OCI-LY7 (cell line): ENCODE measurements around the gene MN1. TPM values are rescaled to one million over a fixed set of nuclear protein-coding genes. Genes with fewer than 3 reads are reported as not detected.

Experiments
- BruUV-seq: library from RNA; stranded (reverse); fragments of 400-500 nt; replicated peaks from 2 replicates; lab custom pipeline; 2021; lab: Mats Ljungman, UMichigan
- CTCF ChIA-PET: fragments of 300-600 bp; sonication (Branson Sonifier 250); formaldehyde crosslinking; loops from one replicate; lab custom pipeline; 2022; ENCODE audit warnings: antibody characterized with exemption; ENCODE audit not compliant: unreplicated experiment; lab: Charles Lee
- POLR2A ChIA-PET: fragments of 300-600 bp; sonication (Branson Sonifier 250); formaldehyde crosslinking; loops from one replicate; lab custom pipeline; 2022; ENCODE audit warnings: antibody characterized with exemption; lab: Charles Lee
- DNase-seq: peaks from one replicate; pipeline ENCODE4 v3.0.0-alpha.2; 2015; ENCODE audit warnings: low spot score
- H2AFZ ChIP-seq: fragments of 200-600 bp; sonication (generic), shearing (Covaris generic); 2 replicates; pipeline ENCODE4 v1.6.1; 2014; ENCODE audit warnings: mild to moderate bottlenecking, antibody characterized with exemption, low read length, moderate library complexity
- H3K27ac ChIP-seq: fragments of 200-600 bp; sonication (generic); 2 replicates; pipeline ENCODE4 v1.5.1; 2014; ENCODE audit warnings: mixed run types, low read depth, mild to moderate bottlenecking, moderate library complexity, low read length, inconsistent platforms; ENCODE audit not compliant: poor library complexity, severe bottlenecking
- H3K36me3 ChIP-seq: fragments of 200-600 bp; sonication (generic); 2 replicates; pipeline ENCODE4 v1.6.1; 2014; ENCODE audit warnings: mild to moderate bottlenecking, antibody characterized with exemption, low read length, moderate library complexity, mixed read lengths; ENCODE audit not compliant: insufficient read depth
- H3K4me1 ChIP-seq: fragments of 200-600 bp; sonication (generic); 2 replicates; pipeline ENCODE4 v1.5.1; 2014; ENCODE audit warnings: mild to moderate bottlenecking, low read length; ENCODE audit not compliant: insufficient read depth, poor library complexity, severe bottlenecking
- H3K4me2 ChIP-seq: fragments of 200-600 bp; sonication (generic); 2 replicates; pipeline ENCODE4 v1.6.1; 2014; ENCODE audit warnings: mild to moderate bottlenecking, low read length
- H3K4me3 ChIP-seq: fragments of 200-600 bp; sonication (generic); 2 replicates; pipeline ENCODE4 v1.5.1; 2014; ENCODE audit warnings: mild to moderate bottlenecking, low read depth, low read length; ENCODE audit not compliant: poor library complexity, severe bottlenecking
- H3K79me2 ChIP-seq: fragments of 200-600 bp; sonication (generic); 2 replicates; pipeline ENCODE4 v1.6.1; 2016; ENCODE audit warnings: low read depth, mild to moderate bottlenecking, low read length, moderate library complexity, mixed read lengths; ENCODE audit not compliant: insufficient read depth
- H3K9me2 ChIP-seq: fragments of 200-600 bp; sonication (generic); 2 replicates; pipeline ENCODE4 v1.6.1; 2016; ENCODE audit warnings: mild to moderate bottlenecking, low read length, mixed read lengths; ENCODE audit not compliant: insufficient read depth
- H3K9me3 ChIP-seq: fragments of 200-600 bp; sonication (generic); 2 replicates; pipeline ENCODE4 v1.6.1; 2014; ENCODE audit warnings: mild to moderate bottlenecking, mixed run types, low read length, mixed read lengths
- H4K20me1 ChIP-seq: fragments of 200-600 bp; sonication (generic); 2 replicates; pipeline ENCODE4 v1.6.1; 2014; ENCODE audit warnings: mild to moderate bottlenecking, antibody characterized with exemption, low read length, moderate library complexity, mixed read lengths; ENCODE audit not compliant: insufficient read depth
- CTCF ChIP-seq: fragments of 200-600 bp; sonication (generic); conservative IDR thresholded peaks from 2 replicates; pipeline ENCODE4 v1.5.1; 2014; ENCODE audit warnings: mild to moderate bottlenecking, antibody characterized with exemption, low read length, moderate library complexity, mixed read lengths
- EZH2phosphoT487 ChIP-seq: fragments of 200-600 bp; sonication (generic); IDR thresholded peaks from 2 replicates; pipeline ENCODE4 v1.6.1; 2018; ENCODE audit warnings: low read depth, borderline replicate concordance, mild to moderate bottlenecking, mixed run types, antibody characterized with exemption, low read length, moderate library complexity, mixed read lengths
- intact Hi-C: fragments of 100-400 bp; cut with micrococcal nuclease; formaldehyde crosslinking; loops from one replicate; pipeline ENCODE4 v1.10.0; 2022; ENCODE audit not compliant: unreplicated experiment
- total RNA-seq, 2 experiments: library from RNA; depleted of rRNA in 1 of 2; stranded (reverse); fragments of >200 nt in 1 of 2; shearing (Covaris generic) in 1 of 2; gene quantifications; 2 replicates each; pipeline ENCODE4 v1.2.3, GENCODE V29; 2014 to 2022

The MN1 gene
- total RNA-seq, 2 experiments from 2014 or later = 0.47 TPM; not detected in 1

GRCh38 chr22:27795696-27796517 is 5.6 kb downstream of the MN1 start:
- TF ChIP-seq EZH2phosphoT487 (no peak), CTCF (no peak)
- no peaks in the 10 kb centered on the region for H3K4me1 ChIP-seq
- intact Hi-C loops = loop anchor here (10.0 kb wide), 1 partner anchor 391 kb away; no protein-coding TSS in a partner anchor
- H3K9me2 ChIP-seq = no peaks in the 10 kb centered on the region
- H3K79me2 ChIP-seq = no peaks in the 10 kb centered on the region
- H4K20me1 ChIP-seq = no peaks in the 10 kb centered on the region
- DNase-seq = no peak
- H3K9me3 ChIP-seq = no peaks in the 10 kb centered on the region
- H3K36me3 ChIP-seq = no peaks in the 10 kb centered on the region
- no peak overlapping the region for H2AFZ ChIP-seq
- no peak overlapping the region for H3K4me3 ChIP-seq
- no TSS peak for BruUV-seq
- ChIA-PET POLR2A (interaction anchor here (0.7 kb wide), 1 partner anchor 360 kb away, joined by 6 read pairs; no protein-coding TSS in a partner anchor), CTCF (no interaction called here)
- no peak overlapping the region for H3K4me2 ChIP-seq
- H3K27ac ChIP-seq = no peak overlapping the region

DNA sequence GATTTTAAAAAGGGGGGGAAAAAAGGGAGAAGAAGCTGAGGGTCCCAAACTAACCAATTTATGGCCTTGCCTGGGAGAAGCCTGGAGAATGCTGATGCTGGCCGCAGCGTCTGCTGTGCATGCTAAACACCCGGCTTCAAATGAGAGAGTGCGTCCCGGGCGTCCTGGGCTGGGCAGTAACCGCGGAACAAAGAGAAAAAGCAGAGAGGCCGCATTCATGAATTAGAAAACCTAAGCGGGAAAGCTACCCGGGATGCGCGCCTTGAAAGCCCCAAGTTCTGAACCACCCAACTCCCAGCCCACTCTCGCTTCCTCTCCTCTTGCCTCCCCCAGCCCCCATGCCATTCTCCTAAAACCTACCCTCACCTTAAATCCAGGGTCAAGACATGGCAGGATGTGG is 6.5 kb downstream of the MN1 start:
- CTCF ChIA-PET = no interaction called here
- no peaks in the 10 kb centered on the region for H3K79me2 ChIP-seq
- no peaks in the 10 kb centered on the region for H3K9me2 ChIP-seq
- no peak overlapping the region for H3K27ac ChIP-seq
- no peak overlapping the region for H2AFZ ChIP-seq
- no peak overlapping the region for H3K4me2 ChIP-seq
- H3K4me1 ChIP-seq = no peaks in the 10 kb centered on the region
- intact Hi-C loops = loop anchor here (10.0 kb wide), 1 partner anchor 390 kb away; no protein-coding TSS in a partner anchor
- DNase-seq = no peak
- BruUV-seq = no TSS peak
- no peak overlapping the region for H3K4me3 ChIP-seq
- POLR2A ChIA-PET = interaction anchor here (0.6 kb wide), 1 partner anchor 1336 kb away, joined by 4 read pairs; no protein-coding TSS in a partner anchor
- no peak for TF ChIP-seq EZH2phosphoT487
- TF ChIP-seq CTCF = no peak
- no peaks in the 10 kb centered on the region for H3K36me3 ChIP-seq
- no peaks in the 10 kb centered on the region for H3K9me3 ChIP-seq
- no peaks in the 10 kb centered on the region for H4K20me1 ChIP-seq

DNA sequence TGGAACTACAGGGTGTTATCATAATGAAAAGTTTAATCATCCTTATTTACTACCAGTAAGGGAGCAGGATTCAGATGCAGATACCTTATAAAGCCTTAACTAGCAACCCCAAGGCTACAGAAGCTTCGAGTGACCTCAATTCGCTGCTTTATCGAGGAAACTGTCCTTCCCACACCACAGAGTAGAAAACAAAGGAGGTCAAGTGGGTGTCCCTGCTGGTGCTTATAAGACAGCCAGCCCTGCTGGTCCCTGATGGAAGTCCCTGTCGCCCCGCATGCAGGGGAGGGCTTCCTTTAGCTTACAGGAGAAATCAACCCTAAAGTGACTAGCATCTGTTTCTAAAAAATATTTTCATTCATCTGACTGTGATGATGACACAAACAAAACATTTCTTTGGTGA is 7.3 kb downstream of the MN1 start:
- DNase-seq = no peak
- Histone ChIP-seq H3K4me1 (no peaks in the 10 kb centered on the region), H3K9me2 (no peaks in the 10 kb centered on the region), H3K4me3 (no peak overlapping the region), H3K36me3 (no peaks in the 10 kb centered on the region), H3K4me2 (no peak overlapping the region), H3K27ac (no peak overlapping the region), H3K79me2 (no peaks in the 10 kb centered on the region), H4K20me1 (no peaks in the 10 kb centered on the region), H3K9me3 (no peaks in the 10 kb centered on the region), H2AFZ (no peak overlapping the region)
- POLR2A ChIA-PET = interaction anchor here (0.6 kb wide), 1 partner anchor 1335 kb away, joined by 4 read pairs; no protein-coding TSS in a partner anchor
- BruUV-seq = no TSS peak
- intact Hi-C loops = loop anchor here (10.0 kb wide), 1 partner anchor 389 kb away; no protein-coding TSS in a partner anchor
- TF ChIP-seq CTCF (no peak), EZH2phosphoT487 (no peak)
- CTCF ChIA-PET = no interaction called here
